K562 (cell line): ENCODE measurements around the gene PDE4D. TPM values are rescaled to one million over a fixed set of nuclear protein-coding genes. Genes with fewer than 3 reads are reported as not detected.

Experiments
- ATAC-seq: fragments of 200-7000 bp; cut with Tn5 transposase; 3 replicates; pipeline ENCODE4 v1.9.1; 2020; ENCODE audit warnings: moderate library complexity
- BruUV-seq: library from RNA; stranded (reverse); fragments of 400-500 nt; replicated peaks from 2 replicates; lab custom pipeline; 2021; lab: Mats Ljungman, UMichigan
- CTCF ChIA-PET: fragments of 300-600 bp; formaldehyde crosslinking; extraction: SDS; loops from one replicate; lab custom pipeline; 2021; ENCODE audit warnings: low intra/inter-chr PET ratio; lab: Yijun Ruan, JAX
- POLR2A ChIA-PET: fragments of 300-600, 350-650 bp; sonication (Branson Sonifier 250); formaldehyde crosslinking; extraction: SDS; loops from one replicate; lab custom pipeline; 2021; ENCODE audit warnings: antibody characterized with exemption, inconsistent platforms; lab: Yijun Ruan, JAX
- DNase-seq, 4 experiments: peaks; one replicate each; pipeline versions ENCODE4 v3.0.0 to v3.0.0-alpha.2; 2011 to 2018; ENCODE audit warnings: low spot score in 3 of 4, mixed read lengths in 3 of 4; ENCODE audit errors: extremely low read depth in 1 of 4
- FAIRE-seq: peaks from 2 replicates; lab custom pipeline; 2011; peaks lifted over from hg19 to GRCh38; lab: Jason Lieb, UNC
- H2AFZ ChIP-seq: 2 replicates; pipeline ENCODE4 v1.6.0; 2011; ENCODE audit warnings: low read depth, low read length, control low read depth, inconsistent platforms
- H3K27ac ChIP-seq: fragments of 200-600 bp; 3 replicates; pipeline ENCODE4 v1.8.0; 2011; ENCODE audit warnings: low read depth, mild to moderate bottlenecking, control low read depth, inconsistent platforms, low read length, moderate library complexity, mixed read lengths; ENCODE audit errors: extremely low read depth
- H3K27me3 ChIP-seq, 2 experiments: fragments of 300-600 bp in 1 of 2; 2 replicates in 1 of 2; 3 replicates in 1 of 2; pipeline versions ENCODE4 v1.6.0 to v1.8.0; 2011; ENCODE audit warnings: inconsistent platforms in 2 of 2, low read length in 2 of 2, mild to moderate bottlenecking in 1 of 2, mixed read lengths in 1 of 2, moderate library complexity in 1 of 2; ENCODE audit not compliant: control insufficient read depth in 2 of 2, insufficient read depth in 2 of 2
- H3K36me3 ChIP-seq: fragments of 300-600 bp; 3 replicates; pipeline ENCODE4 v1.8.0; 2011; ENCODE audit warnings: mild to moderate bottlenecking, low read length, inconsistent platforms; ENCODE audit not compliant: control insufficient read depth, insufficient read depth
- H3K4me1 ChIP-seq, 2 experiments: fragments of 200-600 bp in 1 of 2; replicated peaks in 1 of 2; 2 replicates in 1 of 2; 3 replicates in 1 of 2; pipeline versions ENCODE4 v1.5.1 to v1.8.0; 2011; ENCODE audit warnings: inconsistent platforms in 2 of 2, low read length in 2 of 2, mild to moderate bottlenecking in 1 of 2, mixed read lengths in 1 of 2, moderate library complexity in 1 of 2; ENCODE audit not compliant: control insufficient read depth in 2 of 2, insufficient read depth in 2 of 2
- H3K4me2 ChIP-seq: 2 replicates; pipeline ENCODE4 v1.6.1; 2011; ENCODE audit warnings: low read length, control low read depth, inconsistent platforms, mixed read lengths; ENCODE audit not compliant: insufficient read depth
- H3K4me3 ChIP-seq: fragments of 200-600 bp; sonication (generic), shearing (Covaris generic); 2 replicates; pipeline ENCODE4 v1.5.1; 2016; ENCODE audit warnings: control low read depth, inconsistent platforms
- H3K79me2 ChIP-seq: fragments of 200-600 bp; 3 replicates; pipeline ENCODE4 v1.8.0; 2011; ENCODE audit warnings: low read length, inconsistent platforms; ENCODE audit not compliant: control insufficient read depth, insufficient read depth
- H3K9ac ChIP-seq, 2 experiments: 2 replicates each; pipeline versions ENCODE4 v1.6.0 to v1.6.1; 2011; ENCODE audit warnings: low read depth in 2 of 2, low read length in 2 of 2, control low read depth in 1 of 2, inconsistent platforms in 1 of 2, mild to moderate bottlenecking in 1 of 2, mixed read lengths in 1 of 2; ENCODE audit not compliant: insufficient read depth in 1 of 2
- H3K9me1 ChIP-seq: one replicate; pipeline ENCODE4 v1.6.0; 2011; ENCODE audit warnings: inconsistent platforms, mild to moderate bottlenecking, low read length, moderate library complexity; ENCODE audit not compliant: control insufficient read depth, insufficient read depth
- H3K9me3 ChIP-seq: replicated peaks from 2 replicates; pipeline ENCODE4 v1.5.1; 2011; ENCODE audit warnings: low read depth, low read length, inconsistent platforms; ENCODE audit not compliant: control insufficient read depth, insufficient read depth
- H4K20me1 ChIP-seq: replicated peaks from 2 replicates; pipeline ENCODE4 v1.6.1; 2011; ENCODE audit warnings: low read length, inconsistent platforms, mixed read lengths; ENCODE audit not compliant: control insufficient read depth, insufficient read depth
- ELF2 ChIP-seq: fragments of 250-450 bp; sonication (Bioruptor Pico); IDR thresholded peaks from 2 replicates; pipeline ENCODE4 v1.5.0; 2021; ENCODE audit warnings: mild to moderate bottlenecking
- HDAC8 ChIP-seq: fragments of 450-650 bp; IDR thresholded peaks from 2 replicates; pipeline ENCODE4 v1.6.1; 2016; ENCODE audit warnings: mild to moderate bottlenecking, missing genetic modification characterization, moderate library complexity, missing compliant biosample characterization
- ILK ChIP-seq: fragments of 450-650 bp; IDR thresholded peaks from 2 replicates; pipeline ENCODE4 v1.6.1; 2016; ENCODE audit warnings: missing genetic modification characterization, low read depth, mild to moderate bottlenecking, missing compliant biosample characterization, moderate library complexity, borderline replicate concordance
- JUN ChIP-seq, 2 experiments: sonication (generic) in 1 of 2; formaldehyde crosslinking in 1 of 2; IDR thresholded peaks; 2 replicates each; pipeline versions ENCODE4 v1.6.1 to v1.8.0; 2012 to 2022; ENCODE audit warnings: borderline replicate concordance in 2 of 2, mild to moderate bottlenecking in 2 of 2, improper control_type of control experiment in 1 of 2, low read depth in 1 of 2, low read length in 1 of 2, missing genetic modification reagents in 1 of 2
- NELFE ChIP-seq: IDR thresholded peaks from 2 replicates; pipeline ENCODE4 v1.6.1; 2011; ENCODE audit warnings: mild to moderate bottlenecking; ENCODE audit not compliant: insufficient read depth, insufficient read length
- ZNF444 ChIP-seq: fragments of 250-450 bp; sonication (Bioruptor Pico); IDR thresholded peaks from 2 replicates; pipeline ENCODE4 v1.4.0; 2020; ENCODE audit warnings: mild to moderate bottlenecking, moderate library complexity
- WGBS: fragments of 100-300 bp; shearing (Covaris generic); methylation state at CpG from one replicate; pipeline ENCODE4 v1.1.6; 2016; ENCODE audit warnings: low coverage, mixed read lengths; ENCODE audit not compliant: insufficient coverage; ENCODE audit errors: missing lambda C conversion rate; 5-methylcytosine and 5-hydroxymethylcytosine counted together
- in situ Hi-C: fragments of 300-500 bp; cut with MboI; formaldehyde crosslinking; loops from 4 replicates; pipeline ENCODE4 v1.15.0; 2018; ENCODE audit warnings: inconsistent platforms, mixed read lengths
- intact Hi-C: fragments of 100-400 bp; cut with micrococcal nuclease; formaldehyde crosslinking; loops from 2 replicates; pipeline ENCODE4 v1.14.2; 2022
- polyA plus RNA-seq, 8 experiments: library from polyadenylated mRNA; depleted of rRNA in 4 of 8; stranded (reverse) in 5 of 8; unstranded in 3 of 8; fragments of >200 nt; fragmentation: Nextera tagmentation in 2 of 8; fragmentation: Illumina TruSeq in 1 of 8; extraction: Ambion mirVana in 2 of 8; extraction: Trizol in 1 of 8; gene quantifications; 2 replicates each; pipeline versions ENCODE4 v1.2.1 to v1.2.3, GENCODE V29; 2011 to 2014; ENCODE audit warnings: inconsistent platforms in 1 of 8, missing spikeins in 1 of 8
- total RNA-seq, 7 experiments: library from RNA; depleted of rRNA in 6 of 7; stranded (reverse); fragments of >200 nt in 6 of 7; fragmentation: Illumina TruSeq in 2 of 7; extraction: Trizol in 2 of 7; gene quantifications; 2 replicates each; pipeline versions ENCODE4 v1.2.1 to v1.2.3, GENCODE V29; 2011 to 2021; ENCODE audit warnings: low replicate concordance in 1 of 7
- TF ChIP-seq, protein P1 (sequence below): fragments of 450-650 bp; IDR thresholded peaks from 2 replicates; pipeline ENCODE4 v1.6.1; 2017; ENCODE audit warnings: antibody characterized with exemption

Gene PDE4D
- total and polyA plus RNA-seq, 9 of the 15 experiments (the other 6 are each of a cell fraction or from before 2014, with no cell fraction given) = 0.04 to 0.46 (median 0.13) TPM

DNA sequence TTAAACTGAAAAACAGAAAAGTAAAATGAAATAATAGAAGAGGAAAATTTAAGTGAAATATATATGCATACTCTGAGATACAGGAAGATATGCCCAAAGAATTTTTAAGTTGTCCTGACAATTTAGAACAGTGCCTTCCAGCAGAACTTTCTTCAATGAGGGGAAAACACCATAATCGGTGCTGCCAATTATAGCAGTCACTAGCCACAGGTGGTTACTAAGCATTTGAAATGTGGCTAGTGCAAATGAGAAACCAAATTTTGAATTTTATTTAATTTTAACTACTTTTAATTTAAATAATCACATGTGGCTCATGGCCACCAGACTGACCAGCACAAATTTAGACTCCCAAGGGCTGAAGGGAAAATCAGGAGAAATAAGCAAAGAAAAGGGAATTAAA, 900.1 kb downstream of the PDE4D start:
- H3K27ac ChIP-seq = no peak overlapping the region
- CTCF ChIA-PET = no interaction called here
- no peaks in the 10 kb centered on the region for H4K20me1 ChIP-seq
- no peak for TF ChIP-seq ILK (tag)
- no peak for TF ChIP-seq HDAC8 (tag)
- TF ChIP-seq ELF2 (CRISPR knock-in tag) = no peak
- TF ChIP-seq NELFE = no peak
- TF ChIP-seq, protein P1, sequence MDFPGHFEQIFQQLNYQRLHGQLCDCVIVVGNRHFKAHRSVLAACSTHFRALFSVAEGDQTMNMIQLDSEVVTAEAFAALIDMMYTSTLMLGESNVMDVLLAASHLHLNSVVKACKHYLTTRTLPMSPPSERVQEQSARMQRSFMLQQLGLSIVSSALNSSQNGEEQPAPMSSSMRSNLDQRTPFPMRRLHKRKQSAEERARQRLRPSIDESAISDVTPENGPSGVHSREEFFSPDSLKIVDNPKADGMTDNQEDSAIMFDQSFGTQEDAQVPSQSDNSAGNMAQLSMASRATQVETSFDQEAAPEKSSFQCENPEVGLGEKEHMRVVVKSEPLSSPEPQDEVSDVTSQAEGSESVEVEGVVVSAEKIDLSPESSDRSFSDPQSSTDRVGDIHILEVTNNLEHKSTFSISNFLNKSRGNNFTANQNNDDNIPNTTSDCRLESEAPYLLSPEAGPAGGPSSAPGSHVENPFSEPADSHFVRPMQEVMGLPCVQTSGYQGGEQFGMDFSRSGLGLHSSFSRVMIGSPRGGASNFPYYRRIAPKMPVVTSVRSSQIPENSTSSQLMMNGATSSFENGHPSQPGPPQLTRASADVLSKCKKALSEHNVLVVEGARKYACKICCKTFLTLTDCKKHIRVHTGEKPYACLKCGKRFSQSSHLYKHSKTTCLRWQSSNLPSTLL = no peak
- TF ChIP-seq JUN (IDR thresholded peaks at IDR 0.05; ENCODE audit: borderline replicate concordance, low read depth, low read length) = no peak
- no peak for TF ChIP-seq JUN (CRISPR knock-in tag; IDR thresholded peaks at IDR 0.05; ENCODE audit: borderline replicate concordance)
- TF ChIP-seq ZNF444 (CRISPR knock-in tag) = no peak
- ATAC-seq (no peak), FAIRE-seq (no peak), DNase-seq (no peak)
- no peaks in the 10 kb centered on the region for H3K9me3 ChIP-seq
- no peak overlapping the region for H3K9ac ChIP-seq
- no peaks in the 10 kb centered on the region for H3K36me3 ChIP-seq
- in situ Hi-C loops = no loop called here
- H2AFZ ChIP-seq = no peak overlapping the region
- no peak overlapping the region for H3K4me2 ChIP-seq
- WGBS = 17% methylated on average over 1 of the region's 1 CpG
- H3K4me1 ChIP-seq = no peaks in the 10 kb centered on the region
- POLR2A ChIA-PET = no interaction called here
- no TSS peak for BruUV-seq
- H3K27me3 ChIP-seq = no peaks in the 10 kb centered on the region
- intact Hi-C loops = no loop called here
- H3K79me2 ChIP-seq = no peaks in the 10 kb centered on the region
- no peaks in the 10 kb centered on the region for H3K9me1 ChIP-seq
- no peak overlapping the region for H3K4me3 ChIP-seq
